Caki2 (cell line): ENCODE data around the gene SPEG. TPM values are rescaled to one million over a fixed set of nuclear protein-coding genes. Genes with fewer than 3 reads are reported as not detected.

Experiments used
- DNase-seq: peaks from one replicate; pipeline ENCODE4 v3.0.0-alpha.2; 2015; ENCODE audit warnings: low read depth
- in situ Hi-C: cut with HindIII; loops from 2 replicates; pipeline ENCODE4 v1.10.0; 2016; ENCODE audit warnings: low sequenced_read_pairs, low pct_unique_long_range_greater_than_20kb, mixed read lengths
- total RNA-seq: library from RNA; depleted of rRNA; stranded (reverse); fragments of >200 nt; shearing (Covaris generic); gene quantifications from 2 replicates; pipeline ENCODE4 v1.2.3, GENCODE V29; 2014; ENCODE audit warnings: low replicate concordance; rRNA removed

SPEG gene
- total RNA-seq, 1 experiment from 2014 or later = 8.4 TPM

- in situ Hi-C loops = no loop called here
- peak; percentile 100 for DNase-seq
Measured at GRCh38 chr2:219543596-219544358, 109.1 kb downstream of the SPEG start, which contains the start of the genes CHPF and TMEM198. Gene CHPF, minus strand, starts transcription at chr2:219543809. Its CDS starts 271 bp downstream, at chr2:219543538. Gene TMEM198, plus strand, starts transcription at chr2:219544028. Its CDS starts 700 bp downstream, at chr2:219544728.

GRCh38 chr2:219544567-219544966 is 109.9 kb downstream of the SPEG start:
- in situ Hi-C loops = no loop called here
- DNase-seq = no peak

GRCh38 chr2:219545295-219545942 is 110.8 kb downstream of the SPEG start:
- in situ Hi-C loops = no loop called here
- DNase-seq = no peak

- no peak for DNase-seq
- in situ Hi-C loops = no loop called here
Measured at GRCh38 chr2:219545943-219546352, 111.3 kb downstream of the SPEG start.

GRCh38 chr2:219547621-219548020 is 113.0 kb downstream of the SPEG start:
- in situ Hi-C loops = no loop called here
- no peak for DNase-seq

Other genes with a start within 250 kb of the SPEG start
- 32.5 and 42.0 TPM in 2 replicates for gene ZFAND2B, start 228.1 kb upstream of the SPEG start, total RNA-seq
- gene ABCB6, start 215.9 kb upstream of the SPEG start, total RNA-seq = 80.0 and 81.7 TPM in 2 replicates
- gene ATG9A, start 205.2 kb upstream of the SPEG start, total RNA-seq = 18.6 and 39.2 TPM in 2 replicates
- 20.7 and 45.6 TPM in 2 replicates for gene ANKZF1, start 205.0 kb upstream of the SPEG start, total RNA-seq
- gene GLB1L, start 189.4 kb upstream of the SPEG start, total RNA-seq = 26.1 and 35.4 TPM in 2 replicates
- gene STK16, start 189.4 kb upstream of the SPEG start, total RNA-seq = 45.2 and 60.8 TPM in 2 replicates
- 0.10 TPM in 1 of 2 replicates, not detected in the other for gene TUBA4B, start 181.6 kb upstream of the SPEG start, total RNA-seq
- 23.9 and 24.9 TPM in 2 replicates for gene TUBA4A, start 180.9 kb upstream of the SPEG start, total RNA-seq
- gene DNAJB2, start 155.5 kb upstream of the SPEG start, total RNA-seq = 17.0 and 50.6 TPM in 2 replicates
- gene PTPRN, start 125.4 kb upstream of the SPEG start, total RNA-seq = not detected in 2 replicates
- gene RESP18, start 102.1 kb upstream of the SPEG start, total RNA-seq = not detected in 2 replicates
- gene DNPEP, start 46.9 kb upstream of the SPEG start, total RNA-seq = 76.8 and 84.9 TPM in 2 replicates
- gene DES, start 16.5 kb upstream of the SPEG start, total RNA-seq = 4.9 TPM in 1 of 2 replicates, not detected in the other
- gene GMPPA, start 64.0 kb downstream of the SPEG start, total RNA-seq = 88.9 and 95.2 TPM in 2 replicates
- 0.17 and 2.5 TPM in 2 replicates for gene ASIC4, start 79.6 kb downstream of the SPEG start, total RNA-seq
- gene CHPF, start 109.0 kb downstream of the SPEG start, total RNA-seq = 78.8 and 104 TPM in 2 replicates
- 4.5 and 9.3 TPM in 2 replicates for gene TMEM198, start 109.2 kb downstream of the SPEG start, total RNA-seq
- gene OBSL1, start 136.7 kb downstream of the SPEG start, total RNA-seq = 81.7 and 82.7 TPM in 2 replicates
- not detected in 2 replicates for gene INHA, start 137.5 kb downstream of the SPEG start, total RNA-seq
- 18.5 and 20.6 TPM in 2 replicates for gene STK11IP, start 163.0 kb downstream of the SPEG start, total RNA-seq
- 0.75 and 3.5 TPM in 2 replicates for gene SLC4A3, start 192.8 kb downstream of the SPEG start, total RNA-seq